SK-N-SH (cell line): ENCODE results near the gene FYB1. TPM values are rescaled to one million over a fixed set of nuclear protein-coding genes. Genes with fewer than 3 reads are reported as not detected.

Source experiments
- CTCF ChIA-PET: fragments of 300-600, 350-600 bp; formaldehyde crosslinking; extraction: SDS; loops from one replicate; lab custom pipeline; 2021; lab: Yijun Ruan, JAX
- POLR2A ChIA-PET: fragments of 350-600 bp; sonication (Branson Sonifier 250); formaldehyde crosslinking; extraction: SDS; loops from one replicate; lab custom pipeline; 2020; ENCODE audit warnings: antibody characterized with exemption, inconsistent platforms; lab: Yijun Ruan, JAX
- DNase-seq: peaks from one replicate; pipeline ENCODE4 v3.0.0; 2012
- H2AFZ ChIP-seq: fragments of 200-600 bp; sonication (generic); 2 replicates; pipeline ENCODE4 v1.8.1; 2016; ENCODE audit warnings: antibody characterized with exemption, mild to moderate bottlenecking, low read depth
- H3F3A ChIP-seq: fragments of 200-600 bp; sonication (generic); replicated peaks from 2 replicates; pipeline ENCODE3; 2016; ENCODE audit warnings: antibody characterized with exemption, mild to moderate bottlenecking; ENCODE audit not compliant: insufficient read depth
- H3K27ac ChIP-seq, 2 experiments: fragments of 200-500 bp in 1 of 2; fragments of 200-600 bp in 1 of 2; sonication (Bioruptor generic) in 1 of 2; sonication (generic), shearing (Covaris generic) in 1 of 2; 2 replicates each; pipeline versions ENCODE4 v1.5.1 to v1.6.1; 2014 to 2016; ENCODE audit warnings: low read depth in 2 of 2, inconsistent platforms in 1 of 2, low read length in 1 of 2, mild to moderate bottlenecking in 1 of 2, mixed read lengths in 1 of 2
- H3K27me3 ChIP-seq: fragments of 200-600 bp; sonication (generic), shearing (Covaris generic); 2 replicates; pipeline ENCODE4 v1.6.1; 2016; ENCODE audit warnings: mixed run types; ENCODE audit not compliant: insufficient read depth
- H3K36me3 ChIP-seq, 2 experiments: fragments of 200-500 bp in 1 of 2; fragments of 200-600 bp in 1 of 2; sonication (Bioruptor generic) in 1 of 2; sonication (generic) in 1 of 2; replicated peaks in 1 of 2; 2 replicates each; pipeline versions ENCODE3 to v1.5.1; 2014 to 2016; ENCODE audit warnings: low read length in 1 of 2, mild to moderate bottlenecking in 1 of 2; ENCODE audit not compliant: insufficient read depth in 2 of 2, control insufficient read depth in 1 of 2
- H3K4me1 ChIP-seq, 2 experiments: fragments of 200-500 bp in 1 of 2; fragments of 200-600 bp in 1 of 2; sonication (Bioruptor generic) in 1 of 2; sonication (generic), shearing (Covaris generic) in 1 of 2; 2 replicates each; pipeline versions ENCODE4 v1.5.1 to v1.6.1; 2014 to 2016; ENCODE audit warnings: low read depth in 1 of 2, low read length in 1 of 2, mixed run types in 1 of 2; ENCODE audit not compliant: insufficient read depth in 2 of 2, control insufficient read depth in 1 of 2
- H3K4me2 ChIP-seq: fragments of 200-600 bp; sonication (generic), shearing (Covaris generic); 2 replicates; pipeline ENCODE4 v1.6.1; 2017; ENCODE audit warnings: mixed run types
- H3K4me3 ChIP-seq, 2 experiments: fragments of 200-500 bp in 1 of 2; fragments of 200-600 bp in 1 of 2; sonication (Bioruptor generic) in 1 of 2; sonication (generic), shearing (Covaris generic) in 1 of 2; 2 replicates each; pipeline versions ENCODE4 v1.5.1 to v1.8.1; 2014 to 2016; ENCODE audit warnings: low read depth in 2 of 2, inconsistent platforms in 1 of 2, low read length in 1 of 2, mild to moderate bottlenecking in 1 of 2, mixed read lengths in 1 of 2, moderate library complexity in 1 of 2
- H3K79me2 ChIP-seq: fragments of 200-600 bp; sonication (generic); 2 replicates; pipeline ENCODE4 v1.8.1; 2017; ENCODE audit warnings: mild to moderate bottlenecking; ENCODE audit not compliant: insufficient read depth
- H3K9ac ChIP-seq: fragments of 200-600 bp; sonication (generic); 2 replicates; pipeline ENCODE4 v1.6.1; 2017; ENCODE audit warnings: mixed run types
- H3K9me2 ChIP-seq: fragments of 200-600 bp; sonication (generic); 2 replicates; pipeline ENCODE4 v1.6.1; 2017; ENCODE audit warnings: mixed run types
- H3K9me3 ChIP-seq: fragments of 200-600 bp; sonication (generic); 2 replicates; pipeline ENCODE4 v1.6.1; 2017; ENCODE audit warnings: mixed run types, mild to moderate bottlenecking, moderate library complexity
- H4K20me1 ChIP-seq: fragments of 200-600 bp; sonication (generic); 2 replicates; pipeline ENCODE4 v1.6.1; 2017; ENCODE audit warnings: mild to moderate bottlenecking, mixed run types; ENCODE audit not compliant: insufficient read depth
- CHD2 ChIP-seq: fragments of 150-350 bp; IDR thresholded peaks from 2 replicates; pipeline ENCODE4 v1.6.1; 2018; ENCODE audit warnings: low read length; ENCODE audit not compliant: partially characterized antibody
- ELF1 ChIP-seq: IDR thresholded peaks from 2 replicates; pipeline ENCODE4 v1.4.0; 2012
- EZH2phosphoT487 ChIP-seq: fragments of 200-600 bp; sonication (generic); IDR thresholded peaks from 2 replicates; pipeline ENCODE4 v1.6.1; 2017; ENCODE audit warnings: low read depth, mixed run types, mild to moderate bottlenecking, antibody characterized with exemption, moderate library complexity, borderline replicate concordance
- NFIC ChIP-seq: IDR thresholded peaks from 2 replicates; pipeline ENCODE4 v1.4.0; 2012; ENCODE audit warnings: borderline replicate concordance
- NRF1 ChIP-seq: IDR thresholded peaks from 2 replicates; pipeline ENCODE4 v1.6.1; 2012; ENCODE audit warnings: low read depth, mild to moderate bottlenecking, low read length
- RFX5 ChIP-seq: IDR thresholded peaks from 2 replicates; pipeline ENCODE4 v1.6.1; 2012; ENCODE audit warnings: mild to moderate bottlenecking, improper control_type of control experiment, low read length
- RXRA ChIP-seq: IDR thresholded peaks from 2 replicates; pipeline ENCODE4 v1.4.0; 2012; ENCODE audit warnings: low read depth, mild to moderate bottlenecking, borderline replicate concordance
- TEAD4 ChIP-seq: IDR thresholded peaks from 2 replicates; pipeline ENCODE4 v1.4.0; 2012; ENCODE audit warnings: mild to moderate bottlenecking, borderline replicate concordance; ENCODE audit not compliant: insufficient read depth
- YY1 ChIP-seq: IDR thresholded peaks from 2 replicates; pipeline ENCODE4 v1.4.0; 2012; ENCODE audit warnings: low read depth, mild to moderate bottlenecking
- ZBTB33 ChIP-seq: IDR thresholded peaks from 2 replicates; pipeline ENCODE4 v1.4.0; 2012; ENCODE audit warnings: low read depth, borderline replicate concordance
- WGBS: methylation state at CpG from one replicate; pipeline ENCODE4 v1.1.6; 2017; ENCODE audit warnings: low lambda C conversion rate; 5-methylcytosine and 5-hydroxymethylcytosine counted together
- polyA plus RNA-seq, 3 experiments: library from polyadenylated mRNA; depleted of rRNA; stranded (reverse); fragments of >200 nt; gene quantifications; 2 replicates each; pipeline ENCODE4 v1.2.3, GENCODE V29; 2012
- TF ChIP-seq, protein P1 (sequence below): IDR thresholded peaks from 2 replicates; pipeline ENCODE4; 2012
- TF ChIP-seq, protein P2 (sequence below): IDR thresholded peaks from 2 replicates; pipeline ENCODE4 v1.4.0; 2012; ENCODE audit warnings: low read depth, borderline replicate concordance
- TF ChIP-seq, protein P3 (sequence below): fragments of 200-600 bp; sonication (generic); IDR thresholded peaks from 2 replicates; pipeline ENCODE4 v1.6.1; 2017; ENCODE audit warnings: antibody characterized with exemption, mild to moderate bottlenecking, moderate library complexity
- TF ChIP-seq, protein P4 (sequence below): IDR thresholded peaks from 2 replicates; pipeline ENCODE4 v1.4.0; 2012; ENCODE audit warnings: low read depth
- TF ChIP-seq, protein P5 (sequence below): fragments of 150-350 bp; IDR thresholded peaks from 2 replicates; pipeline ENCODE4 v1.6.1; 2017; ENCODE audit warnings: antibody characterized with exemption, low read length, low read depth, borderline replicate concordance

The FYB1 gene
- polyA plus RNA-seq, 1 of the 3 experiments (the other 2 are of a cell fraction) = not detected

DNA sequence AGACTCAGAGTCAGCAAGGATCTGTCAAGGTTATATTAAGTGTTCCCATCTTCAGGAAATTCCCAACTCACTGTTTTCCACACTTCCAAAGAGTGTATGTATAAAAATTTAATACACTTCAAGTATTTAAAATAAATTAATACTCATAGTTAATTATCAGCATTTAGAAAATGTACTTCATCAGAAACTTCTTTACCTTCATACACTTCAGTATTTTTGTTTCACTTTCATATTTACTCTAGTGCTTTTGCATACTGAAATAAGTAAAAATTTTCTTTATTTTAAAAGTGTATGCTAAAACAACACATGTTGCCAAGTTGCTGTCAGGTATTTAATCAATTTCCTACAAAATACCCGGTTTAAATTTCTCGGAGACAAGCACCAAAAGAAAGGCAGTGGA lies 161.6 kb downstream of the FYB1 start:
- POLR2A ChIA-PET = no interaction called here
- CTCF ChIA-PET = no interaction called here

More for the DNA sequence above, 161.6 kb downstream of the FYB1 start:
- H3K9me2 ChIP-seq = no peaks in the 10 kb centered on the region
- H3K79me2 ChIP-seq = peaks cover 61% of the 10 kb centered on the region
- no peaks in the 10 kb centered on the region for H3F3A ChIP-seq
- H3K9ac ChIP-seq = peak overlapping the region; percentile 27; the same call in 1 of the 2 replicates
- no peak overlapping the region for H3K27ac ChIP-seq
- no peaks in the 10 kb centered on the region for H4K20me1 ChIP-seq
- DNase-seq = no peak
- no peaks in the 10 kb centered on the region for H3K27me3 ChIP-seq
- 58% methylated on average over 2 of the region's 2 CpGs for WGBS
- peak overlapping the region; percentile 73 for H2AFZ ChIP-seq
- H3K9me3 ChIP-seq = no peaks in the 10 kb centered on the region
- H3K4me2 ChIP-seq = peak overlapping the region; percentile 55
- peak overlapping the region; percentile 26 to 37; a peak in 2 of 4 replicates for H3K4me3 ChIP-seq
- TF ChIP-seq, protein P1, sequence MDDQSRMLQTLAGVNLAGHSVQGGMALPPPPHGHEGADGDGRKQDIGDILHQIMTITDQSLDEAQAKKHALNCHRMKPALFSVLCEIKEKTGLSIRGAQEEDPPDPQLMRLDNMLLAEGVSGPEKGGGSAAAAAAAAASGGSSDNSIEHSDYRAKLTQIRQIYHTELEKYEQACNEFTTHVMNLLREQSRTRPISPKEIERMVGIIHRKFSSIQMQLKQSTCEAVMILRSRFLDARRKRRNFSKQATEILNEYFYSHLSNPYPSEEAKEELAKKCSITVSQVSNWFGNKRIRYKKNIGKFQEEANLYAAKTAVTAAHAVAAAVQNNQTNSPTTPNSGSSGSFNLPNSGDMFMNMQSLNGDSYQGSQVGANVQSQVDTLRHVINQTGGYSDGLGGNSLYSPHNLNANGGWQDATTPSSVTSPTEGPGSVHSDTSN = no peak
- TF ChIP-seq, protein P2, sequence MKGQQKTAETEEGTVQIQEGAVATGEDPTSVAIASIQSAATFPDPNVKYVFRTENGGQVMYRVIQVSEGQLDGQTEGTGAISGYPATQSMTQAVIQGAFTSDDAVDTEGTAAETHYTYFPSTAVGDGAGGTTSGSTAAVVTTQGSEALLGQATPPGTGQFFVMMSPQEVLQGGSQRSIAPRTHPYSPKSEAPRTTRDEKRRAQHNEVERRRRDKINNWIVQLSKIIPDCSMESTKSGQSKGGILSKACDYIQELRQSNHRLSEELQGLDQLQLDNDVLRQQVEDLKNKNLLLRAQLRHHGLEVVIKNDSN = no peak
- TF ChIP-seq EZH2phosphoT487 (no peak), ELF1 (no peak), NFIC (no peak), NRF1 (no peak), RXRA (no peak), CHD2 (no peak), ZBTB33 (no peak), YY1 (no peak), TEAD4 (no peak), RFX5 (no peak)
- TF ChIP-seq, protein P3, sequence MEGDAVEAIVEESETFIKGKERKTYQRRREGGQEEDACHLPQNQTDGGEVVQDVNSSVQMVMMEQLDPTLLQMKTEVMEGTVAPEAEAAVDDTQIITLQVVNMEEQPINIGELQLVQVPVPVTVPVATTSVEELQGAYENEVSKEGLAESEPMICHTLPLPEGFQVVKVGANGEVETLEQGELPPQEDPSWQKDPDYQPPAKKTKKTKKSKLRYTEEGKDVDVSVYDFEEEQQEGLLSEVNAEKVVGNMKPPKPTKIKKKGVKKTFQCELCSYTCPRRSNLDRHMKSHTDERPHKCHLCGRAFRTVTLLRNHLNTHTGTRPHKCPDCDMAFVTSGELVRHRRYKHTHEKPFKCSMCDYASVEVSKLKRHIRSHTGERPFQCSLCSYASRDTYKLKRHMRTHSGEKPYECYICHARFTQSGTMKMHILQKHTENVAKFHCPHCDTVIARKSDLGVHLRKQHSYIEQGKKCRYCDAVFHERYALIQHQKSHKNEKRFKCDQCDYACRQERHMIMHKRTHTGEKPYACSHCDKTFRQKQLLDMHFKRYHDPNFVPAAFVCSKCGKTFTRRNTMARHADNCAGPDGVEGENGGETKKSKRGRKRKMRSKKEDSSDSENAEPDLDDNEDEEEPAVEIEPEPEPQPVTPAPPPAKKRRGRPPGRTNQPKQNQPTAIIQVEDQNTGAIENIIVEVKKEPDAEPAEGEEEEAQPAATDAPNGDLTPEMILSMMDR = no peak
- TF ChIP-seq, protein P4, sequence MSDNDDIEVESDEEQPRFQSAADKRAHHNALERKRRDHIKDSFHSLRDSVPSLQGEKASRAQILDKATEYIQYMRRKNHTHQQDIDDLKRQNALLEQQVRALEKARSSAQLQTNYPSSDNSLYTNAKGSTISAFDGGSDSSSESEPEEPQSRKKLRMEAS = no peak
- TF ChIP-seq, protein P5, sequence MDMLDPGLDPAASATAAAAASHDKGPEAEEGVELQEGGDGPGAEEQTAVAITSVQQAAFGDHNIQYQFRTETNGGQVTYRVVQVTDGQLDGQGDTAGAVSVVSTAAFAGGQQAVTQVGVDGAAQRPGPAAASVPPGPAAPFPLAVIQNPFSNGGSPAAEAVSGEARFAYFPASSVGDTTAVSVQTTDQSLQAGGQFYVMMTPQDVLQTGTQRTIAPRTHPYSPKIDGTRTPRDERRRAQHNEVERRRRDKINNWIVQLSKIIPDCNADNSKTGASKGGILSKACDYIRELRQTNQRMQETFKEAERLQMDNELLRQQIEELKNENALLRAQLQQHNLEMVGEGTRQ = no peak
- no peaks in the 10 kb centered on the region for H3K36me3 ChIP-seq
- no peaks in the 10 kb centered on the region; a peak in 2 of 4 replicates for H3K4me1 ChIP-seq
